ENCODE results near the gene TSC22D1. TPM values are rescaled to one million over a fixed set of nuclear protein-coding genes. Genes with fewer than 3 reads are reported as not detected.

Gene TSC22D1
- total and polyA plus RNA-seq, 4 donors = 21.0 to 43.5 (median 37.0) TPM

GRCh38 chr13:44540761-44541434 lies 35.2 kb downstream of the TSC22D1 start:
- no peaks in the 10 kb centered on the region for H3K27me3 ChIP-seq (ENCODE audit: control insufficient read depth in 4 of 4, insufficient read depth in 4 of 4, low read length in 3 of 4)
- H3K36me3 ChIP-seq (ENCODE audit: control insufficient read depth in 4 of 4, insufficient read depth in 3 of 4, low read depth in 1 of 4, low read length in 3 of 4) = no peaks in the 10 kb centered on the region
- H3K27ac ChIP-seq (ENCODE audit: low read depth in 1 of 2, low read length in 2 of 2) = no peak overlapping the region
- 90% methylated on average over 4 of the region's 4 CpGs for WGBS
- no peak overlapping the region for H3K4me3 ChIP-seq (ENCODE audit: low read depth in 1 of 3, low read length in 3 of 3)
- DNase-seq (ENCODE audit: low spot score) = no peak
- no peak overlapping the region for H3K9ac ChIP-seq (ENCODE audit: low read depth in 1 of 2, low read length in 2 of 2)
- H3K4me1 ChIP-seq (ENCODE audit: control insufficient read depth in 4 of 4, insufficient read depth in 4 of 4, low read length in 3 of 4) = no peaks in the 10 kb centered on the region
- TF ChIP-seq MAX (IDR thresholded peaks at IDR 0.05) (no peak), NR2F2 (IDR thresholded peaks at IDR 0.05) (no peak), HNF4G (IDR thresholded peaks at IDR 0.05) (no peak), TAF1 (conservative IDR thresholded peaks at IDR 0.05) (no peak), RXRA (IDR thresholded peaks at IDR 0.05) (no peak), ATF3 (IDR thresholded peaks at IDR 0.05) (no peak), JUND (IDR thresholded peaks at IDR 0.05) (no peak), EGR1 (IDR thresholded peaks at IDR 0.05; ENCODE audit: low read depth in 2 of 2) (no peak), HNF4A (conservative IDR thresholded peaks at IDR 0.05) (no peak), CTCF (IDR thresholded peaks at IDR 0.05; ENCODE audit: low read depth, low read length, missing input control) (no peak), REST (IDR thresholded peaks at IDR 0.05) (no peak), FOXA1 (IDR thresholded peaks at IDR 0.05) (no peak), SP1 (IDR thresholded peaks at IDR 0.05) (no peak), YY1 (IDR thresholded peaks at IDR 0.05) (no peak)
- no peaks in the 10 kb centered on the region for H3K9me3 ChIP-seq (ENCODE audit: control insufficient read depth in 4 of 4, low read length in 3 of 4)

GRCh38 chr13:44537248-44537647 lies 38.9 kb downstream of the TSC22D1 start:
- no peak for TF ChIP-seq TAF1 (conservative IDR thresholded peaks at IDR 0.05)
- TF ChIP-seq EGR1 (IDR thresholded peaks at IDR 0.05; ENCODE audit: low read depth in 2 of 2) = no peak
- no peak for TF ChIP-seq JUND (IDR thresholded peaks at IDR 0.05)
- TF ChIP-seq ZBTB33 (IDR thresholded peaks at IDR 0.05) = no peak
- no peak for TF ChIP-seq NR2F2 (IDR thresholded peaks at IDR 0.05)
- no peak for TF ChIP-seq RAD21 (IDR thresholded peaks at IDR 0.05)
- Histone ChIP-seq H3K4me3 (ENCODE audit: low read depth in 1 of 3, low read length in 3 of 3) (no peak overlapping the region), H3K9me3 (ENCODE audit: control insufficient read depth in 4 of 4, low read length in 3 of 4) (no peaks in the 10 kb centered on the region), H3K27me3 (ENCODE audit: control insufficient read depth in 4 of 4, insufficient read depth in 4 of 4, low read length in 3 of 4) (no peaks in the 10 kb centered on the region), H3K27ac (ENCODE audit: low read depth in 1 of 2, low read length in 2 of 2) (no peak overlapping the region), H3K4me1 (ENCODE audit: control insufficient read depth in 4 of 4, insufficient read depth in 4 of 4, low read length in 3 of 4) (no peaks in the 10 kb centered on the region), H3K36me3 (ENCODE audit: control insufficient read depth in 4 of 4, insufficient read depth in 3 of 4, low read depth in 1 of 4, low read length in 3 of 4) (no peaks in the 10 kb centered on the region), H3K9ac (ENCODE audit: low read depth in 1 of 2, low read length in 2 of 2) (no peak overlapping the region)
- 72% methylated on average over 2 of the region's 2 CpGs for WGBS
- no peak for DNase-seq (ENCODE audit: low spot score)
